H1 (cell line): Measurements from ENCODE around the gene ZBTB20. TPM values are rescaled to one million over a fixed set of nuclear protein-coding genes. Genes with fewer than 3 reads are reported as not detected.

ENCODE experiments used
- CTCF ChIA-PET: fragments of 300-600 bp; sonication (Branson Sonifier 250); formaldehyde crosslinking; loops from one replicate; lab custom pipeline; 2021; ENCODE audit not compliant: partially characterized antibody; lab: Charles Lee
- POLR2A ChIA-PET: fragments of 300-600 bp; sonication (Branson Sonifier 250); formaldehyde crosslinking; loops from one replicate; lab custom pipeline; 2021; ENCODE audit warnings: inconsistent platforms; ENCODE audit not compliant: partially characterized antibody; lab: Charles Lee
- DNase-seq, 2 experiments: peaks; one replicate each; pipeline versions ENCODE4 v3.0.0 to v3.0.0-alpha.2; 2010 to 2022; ENCODE audit warnings: low spot score in 2 of 2, low read depth in 1 of 2, mixed read lengths in 1 of 2
- FAIRE-seq: peaks from 2 replicates; lab custom pipeline; 2011; peaks lifted over from hg19 to GRCh38; lab: Jason Lieb, UNC
- H2AFZ ChIP-seq: 2 replicates; pipeline ENCODE4 v1.8.1; 2012; ENCODE audit warnings: low read length, inconsistent platforms
- H2AK5ac ChIP-seq: 2 replicates; pipeline ENCODE4 v1.6.1; 2013; ENCODE audit warnings: low read depth, low read length
- H2BK120ac ChIP-seq: replicated peaks from 2 replicates; pipeline ENCODE3; 2013; ENCODE audit warnings: low read depth, low read length, inconsistent platforms
- H2BK12ac ChIP-seq: 2 replicates; pipeline ENCODE4 v1.6.1; 2013; ENCODE audit warnings: low read depth, low read length
- H2BK15ac ChIP-seq: 2 replicates; pipeline ENCODE4 v1.6.1; 2013; ENCODE audit warnings: low read length
- H2BK20ac ChIP-seq: 2 replicates; pipeline ENCODE4 v1.6.1; 2013; ENCODE audit warnings: low read length
- H2BK5ac ChIP-seq: 2 replicates; pipeline ENCODE4 v1.6.1; 2013; ENCODE audit warnings: low read depth, low read length
- H3K14ac ChIP-seq: 2 replicates; pipeline ENCODE4 v1.6.1; 2013; ENCODE audit warnings: inconsistent platforms; ENCODE audit not compliant: insufficient read length
- H3K18ac ChIP-seq: 2 replicates; pipeline ENCODE4 v1.6.1; 2013; ENCODE audit warnings: low read length; ENCODE audit errors: extremely low read depth
- H3K23ac ChIP-seq: 2 replicates; pipeline ENCODE4 v1.6.1; 2013; ENCODE audit warnings: inconsistent platforms; ENCODE audit not compliant: insufficient read length
- H3K23me2 ChIP-seq: 2 replicates; pipeline ENCODE4 v1.6.1; 2013; ENCODE audit warnings: low read depth, low read length
- H3K27ac ChIP-seq: 2 replicates; pipeline ENCODE4 v1.6.1; 2011; ENCODE audit warnings: low read depth, low read length, inconsistent platforms
- H3K27me3 ChIP-seq, 4 experiments: replicated peaks in 1 of 4; 1 replicate in 1 of 4; 2 replicates in 3 of 4; pipeline versions ENCODE4 v1.6.1 to v1.8.1; 2011 to 2013; ENCODE audit warnings: low read length in 3 of 4, mild to moderate bottlenecking in 3 of 4, inconsistent platforms in 2 of 4, mixed read lengths in 2 of 4, moderate library complexity in 1 of 4; ENCODE audit not compliant: control insufficient read depth in 3 of 4, insufficient read depth in 3 of 4; ENCODE audit errors: extremely low read depth in 1 of 4
- H3K36me3 ChIP-seq, 4 experiments: 2 replicates each; pipeline versions ENCODE4 v1.6.1 to v1.8.1; 2011 to 2013; ENCODE audit warnings: mild to moderate bottlenecking in 4 of 4, low read length in 3 of 4, moderate library complexity in 2 of 4, control low read depth in 1 of 4, inconsistent platforms in 1 of 4; ENCODE audit not compliant: insufficient read depth in 4 of 4, control insufficient read depth in 2 of 4
- H3K4ac ChIP-seq: replicated peaks from 2 replicates; pipeline ENCODE3; 2013; ENCODE audit warnings: low read length, low read depth, mixed read lengths, inconsistent platforms; ENCODE audit not compliant: insufficient read length
- H3K4me1 ChIP-seq, 4 experiments: replicated peaks in 1 of 4; 1 replicate in 1 of 4; 2 replicates in 3 of 4; pipeline versions ENCODE4 v1.6.1 to v1.8.1; 2011 to 2013; ENCODE audit warnings: low read length in 3 of 4, inconsistent platforms in 2 of 4, mixed read lengths in 1 of 4; ENCODE audit not compliant: insufficient read depth in 4 of 4, control insufficient read depth in 3 of 4
- H3K4me2 ChIP-seq, 2 experiments: 2 replicates each; pipeline versions ENCODE4 v1.6.1 to v1.8.1; 2011 to 2013; ENCODE audit warnings: low read depth in 2 of 2, low read length in 2 of 2, control low read depth in 1 of 2, inconsistent platforms in 1 of 2, mild to moderate bottlenecking in 1 of 2; ENCODE audit not compliant: insufficient read depth in 1 of 2
- H3K4me3 ChIP-seq, 4 experiments: fragments of 200-600, 300-600 bp in 1 of 4; sonication (generic), shearing (Covaris generic), sonication (Bioruptor Twin) in 1 of 4; 2 replicates each; pipeline versions ENCODE4 v1.5.1 to v1.8.1; 2011 to 2016; ENCODE audit warnings: low read length in 4 of 4, low read depth in 3 of 4, control low read depth in 2 of 4, inconsistent platforms in 2 of 4, mild to moderate bottlenecking in 2 of 4, mixed read lengths in 1 of 4, moderate library complexity in 1 of 4; ENCODE audit not compliant: insufficient read depth in 2 of 4; ENCODE audit errors: extremely low read depth in 1 of 4
- H3K56ac ChIP-seq: replicated peaks from 2 replicates; pipeline ENCODE3; 2013; ENCODE audit warnings: low read depth, mild to moderate bottlenecking, mixed read lengths, low read length, inconsistent platforms; ENCODE audit not compliant: insufficient read length
- H3K79me1 ChIP-seq: 2 replicates; pipeline ENCODE4 v1.6.1; 2013; ENCODE audit warnings: low read depth, low read length, control low read depth
- H3K79me2 ChIP-seq, 2 experiments: 2 replicates each; pipeline versions ENCODE4 v1.6.1 to v1.8.1; 2012 to 2013; ENCODE audit warnings: low read length in 2 of 2, mild to moderate bottlenecking in 2 of 2, inconsistent platforms in 1 of 2; ENCODE audit not compliant: insufficient read depth in 2 of 2, control insufficient read depth in 1 of 2
- H3K9ac ChIP-seq, 4 experiments: replicated peaks in 1 of 4; 1 replicate in 1 of 4; 2 replicates in 3 of 4; pipeline versions ENCODE4 v1.6.1 to v1.8.1; 2011 to 2013; ENCODE audit warnings: low read depth in 3 of 4, low read length in 3 of 4, control low read depth in 2 of 4, mild to moderate bottlenecking in 2 of 4, moderate library complexity in 2 of 4, inconsistent platforms in 1 of 4; ENCODE audit errors: extremely low read depth in 1 of 4
- H3K9me3 ChIP-seq, 2 experiments: 2 replicates each; pipeline versions ENCODE4 v1.6.1 to v1.8.1; 2012 to 2013; ENCODE audit warnings: mild to moderate bottlenecking in 2 of 2, moderate library complexity in 2 of 2, control low read depth in 1 of 2, inconsistent platforms in 1 of 2, low read depth in 1 of 2, low read length in 1 of 2, mixed read lengths in 1 of 2; ENCODE audit not compliant: insufficient read depth in 2 of 2
- H4K20me1 ChIP-seq, 2 experiments: replicated peaks in 1 of 2; 2 replicates each; pipeline versions ENCODE3 to v1.8.1; 2011 to 2013; ENCODE audit warnings: inconsistent platforms in 2 of 2, low read length in 2 of 2, mild to moderate bottlenecking in 1 of 2; ENCODE audit not compliant: insufficient read depth in 2 of 2, control insufficient read depth in 1 of 2
- H4K5ac ChIP-seq: 2 replicates; pipeline ENCODE4 v1.6.1; 2013; ENCODE audit warnings: low read length, low read depth, mixed read lengths, inconsistent platforms; ENCODE audit not compliant: insufficient read length
- H4K8ac ChIP-seq: 2 replicates; pipeline ENCODE4 v1.8.0; 2013; ENCODE audit warnings: mild to moderate bottlenecking, moderate library complexity, low read length, inconsistent platforms; ENCODE audit not compliant: insufficient read depth; ENCODE audit errors: extremely low read depth
- H4K91ac ChIP-seq: replicated peaks from 2 replicates; pipeline ENCODE3; 2013; ENCODE audit warnings: low read length, mixed read lengths, inconsistent platforms; ENCODE audit not compliant: insufficient read length
- JUND ChIP-seq: IDR thresholded peaks from 2 replicates; pipeline ENCODE4 v1.6.1; 2011; ENCODE audit warnings: mild to moderate bottlenecking, improper control_type of control experiment, low read length
- MAFK ChIP-seq: IDR thresholded peaks from 2 replicates; pipeline ENCODE4 v1.6.1; 2012; ENCODE audit warnings: low read depth, mild to moderate bottlenecking, improper control_type of control experiment, low read length
- WGBS, 2 experiments: shearing (Covaris generic) in 1 of 2; methylation state at CpG; one replicate each; pipeline versions ENCODE4 v1.1.6 to v1.1.7; 2013 to 2015; ENCODE audit warnings: low lambda C conversion rate in 2 of 2, mixed read lengths in 2 of 2, inconsistent platforms in 1 of 2, low coverage in 1 of 2, missing lambda C conversion rate in 1 of 2; ENCODE audit not compliant: insufficient replicate concordance in 2 of 2, insufficient coverage in 1 of 2, insufficient read length in 1 of 2; ENCODE audit errors: extremely low coverage in 1 of 2, missing lambda C conversion rate in 1 of 2; 5-methylcytosine and 5-hydroxymethylcytosine counted together
- polyA plus RNA-seq, 7 experiments: library from polyadenylated mRNA; depleted of rRNA in 3 of 7; stranded (reverse) in 5 of 7; unstranded in 2 of 7; fragments of >200 nt in 5 of 7; fragments of 200-250 nt in 2 of 7; gene quantifications; 1 replicate in 5 of 7; 2 replicates in 1 of 7; 4 replicates in 1 of 7; pipeline versions ENCODE4 v1.2.1 to v1.2.3, GENCODE V29; 2011 to 2013; ENCODE audit warnings: missing spikeins in 2 of 7, mixed read lengths in 2 of 7
- total RNA-seq: library from RNA; stranded (reverse); fragmentation: NEBNext Ultra II Directional; extraction: Animal tissue kit (Norgen Biotek cat#: 25700); gene quantifications from 2 replicates; pipeline ENCODE4 v1.2.1, GENCODE V29; 2021

ZBTB20 gene
- total and polyA plus RNA-seq, 2 of the 8 experiments (the other 6 are each of a cell fraction or from before 2014, with no cell fraction given): 0.35 to 1.3 TPM

GRCh38 chr3:114721209-114721608 is 425.9 kb downstream of the ZBTB20 start:
- 80% methylated on average over 3 of the region's 3 CpGs; no CpG with 5 or more reads in 1 of the 2 experiments for WGBS, 2 experiments
- H3K79me1 ChIP-seq: no peaks in the 10 kb centered on the region
- FAIRE-seq: no peak

More at GRCh38 chr3:114721209-114721608, 425.9 kb downstream of the ZBTB20 start:
- no peak for DNase-seq
- no peaks in the 10 kb centered on the region for H3K9me3 ChIP-seq
- no peak overlapping the region for H2BK12ac ChIP-seq
- H2AK5ac ChIP-seq: no peak overlapping the region
- H3K4me3 ChIP-seq: no peak overlapping the region
- H4K8ac ChIP-seq: no peak overlapping the region
- no peak overlapping the region for H3K27ac ChIP-seq
- no peaks in the 10 kb centered on the region for H3K36me3 ChIP-seq
- POLR2A ChIA-PET: no interaction called here
- H2BK5ac ChIP-seq: no peak overlapping the region
- H3K23me2 ChIP-seq: no peaks in the 10 kb centered on the region
- no peak overlapping the region for H3K23ac ChIP-seq
- H3K79me2 ChIP-seq: no peaks in the 10 kb centered on the region
- no peak overlapping the region for H4K5ac ChIP-seq
- no peak overlapping the region for H3K14ac ChIP-seq
- H2BK120ac ChIP-seq: no peak overlapping the region
- no peak overlapping the region for H4K91ac ChIP-seq
- H3K27me3 ChIP-seq: no peaks in the 10 kb centered on the region
- H3K4ac ChIP-seq: no peak overlapping the region
- no peaks in the 10 kb centered on the region for H4K20me1 ChIP-seq
- no peak overlapping the region for H3K56ac ChIP-seq
- no peaks in the 10 kb centered on the region for H3K4me1 ChIP-seq
- H3K4me2 ChIP-seq: no peak overlapping the region
- H2BK20ac ChIP-seq: no peak overlapping the region
- TF ChIP-seq JUND (no peak), MAFK (no peak)
- TF ChIP-seq, all 59 proteins: peak for 0
- H3K9ac ChIP-seq: no peak overlapping the region
- CTCF ChIA-PET: interaction anchor here (0.8 kb wide), 1 partner anchor 9 kb away, joined by 3 read pairs; no protein-coding TSS in a partner anchor
- no peak overlapping the region for H2BK15ac ChIP-seq
- H2AFZ ChIP-seq: no peak overlapping the region
- no peak overlapping the region for H3K18ac ChIP-seq
